ENCODE results near the gene KCNIP2.

KCNIP2 gene

DNA sequence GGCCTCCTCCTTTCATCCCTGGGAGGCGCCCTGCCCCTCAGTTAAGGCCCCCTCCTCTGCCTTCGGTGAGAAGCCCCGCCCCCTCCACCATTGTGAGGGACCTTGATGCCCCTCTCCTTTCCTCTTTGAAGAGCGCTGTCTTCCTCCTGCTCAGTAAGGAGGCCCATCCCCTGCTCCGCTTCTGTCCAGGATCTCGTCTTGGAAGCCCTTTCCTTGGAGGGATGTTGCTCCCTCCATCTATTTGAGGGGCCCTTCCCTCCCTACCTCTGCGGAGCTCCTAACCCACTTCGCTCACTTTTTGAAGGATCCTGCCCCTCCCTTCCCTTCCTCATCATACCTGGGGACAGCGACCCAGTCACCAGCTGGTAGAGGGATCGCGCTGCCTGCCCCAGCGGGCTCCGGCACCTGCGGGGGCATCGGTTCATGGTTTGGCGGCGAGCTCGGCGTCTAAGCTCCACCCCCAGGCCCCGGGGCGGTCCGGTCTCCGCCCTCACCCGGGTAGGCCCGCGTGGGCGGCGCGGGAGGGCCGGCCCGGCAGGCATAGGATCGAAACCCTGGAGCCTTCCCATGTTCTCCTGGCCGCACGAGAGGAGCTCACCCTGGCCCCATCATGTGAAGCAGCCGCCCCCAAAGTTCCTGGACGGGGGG is 4.1 kb downstream of the KCNIP2 start:
- Histone ChIP-seq H3K9me3 (ENCODE audit: control insufficient read depth, insufficient read depth, low read length) (no peaks in the 10 kb centered on the region), H3K36me3 (ENCODE audit: insufficient read depth, low read length) (no peaks in the 10 kb centered on the region), H3K9ac (ENCODE audit: low read depth, low read length) (peak overlapping the region; percentile 51; the same call in 1 of the 2 replicates), H3K4me1 (ENCODE audit: insufficient read depth, low read length) (peaks cover 14% of the 10 kb centered on the region; the same call in 1 of the 2 replicates)

- H3K9ac ChIP-seq (ENCODE audit: low read depth, low read length): peak overlapping the region; percentile 51; the same call in 1 of the 2 replicates
- peaks cover 8% of the 10 kb centered on the region; the same call in 1 of the 2 replicates for H3K4me1 ChIP-seq (ENCODE audit: insufficient read depth, low read length)
- H3K36me3 ChIP-seq (ENCODE audit: insufficient read depth, low read length): no peaks in the 10 kb centered on the region
- H3K9me3 ChIP-seq (ENCODE audit: control insufficient read depth, insufficient read depth, low read length): no peaks in the 10 kb centered on the region
Observed at GRCh38 chr10:101839002-101839401, 4.6 kb downstream of the KCNIP2 start.

- no peaks in the 10 kb centered on the region for H3K9me3 ChIP-seq (ENCODE audit: control insufficient read depth, insufficient read depth, low read length)
- peaks cover 8% of the 10 kb centered on the region; the same call in 1 of the 2 replicates for H3K4me1 ChIP-seq (ENCODE audit: insufficient read depth, low read length)
- H3K9ac ChIP-seq (ENCODE audit: low read depth, low read length): no peak overlapping the region
- H3K36me3 ChIP-seq (ENCODE audit: insufficient read depth, low read length): no peaks in the 10 kb centered on the region
Observed at GRCh38 chr10:101838416-101838970, 5.1 kb downstream of the KCNIP2 start.

GRCh38 chr10:101837748-101838147 is 5.9 kb downstream of the KCNIP2 start:
- Histone ChIP-seq H3K4me1 (ENCODE audit: insufficient read depth, low read length) (peaks cover 8% of the 10 kb centered on the region; the same call in 1 of the 2 replicates), H3K9ac (ENCODE audit: low read depth, low read length) (no peak overlapping the region), H3K9me3 (ENCODE audit: control insufficient read depth, insufficient read depth, low read length) (no peaks in the 10 kb centered on the region), H3K36me3 (ENCODE audit: insufficient read depth, low read length) (no peaks in the 10 kb centered on the region)

DNA sequence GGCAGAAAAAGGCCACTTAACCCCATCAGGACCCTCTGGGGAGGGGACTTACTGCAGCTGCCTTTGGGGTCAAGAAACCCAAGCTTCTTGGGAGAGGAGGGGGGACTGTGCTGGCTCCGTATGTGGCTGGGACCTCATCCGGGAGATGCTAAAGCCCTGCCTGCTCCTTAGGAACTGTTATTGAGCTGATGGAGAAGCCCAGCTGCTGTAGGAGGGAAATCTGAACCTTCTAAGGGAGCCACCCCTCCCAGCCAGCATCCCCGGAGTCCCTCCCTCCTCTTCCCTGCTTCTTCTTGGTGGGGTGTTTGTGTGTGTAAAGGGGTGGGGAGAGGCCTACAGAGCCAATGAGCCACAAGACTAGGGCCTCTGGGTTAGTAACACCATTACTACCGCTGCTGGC is 8.2 kb downstream of the KCNIP2 start:
- H3K9ac ChIP-seq (ENCODE audit: low read depth, low read length): no peak overlapping the region
- peaks cover 14% of the 10 kb centered on the region; the same call in 1 of the 2 replicates for H3K4me1 ChIP-seq (ENCODE audit: insufficient read depth, low read length)
- no peaks in the 10 kb centered on the region for H3K9me3 ChIP-seq (ENCODE audit: control insufficient read depth, insufficient read depth, low read length)
- H3K36me3 ChIP-seq (ENCODE audit: insufficient read depth, low read length): no peaks in the 10 kb centered on the region

GRCh38 chr10:101834341-101834740 is 9.3 kb downstream of the KCNIP2 start:
- no peaks in the 10 kb centered on the region for H3K36me3 ChIP-seq (ENCODE audit: insufficient read depth, low read length)
- no peak overlapping the region for H3K9ac ChIP-seq (ENCODE audit: low read depth, low read length)
- H3K9me3 ChIP-seq (ENCODE audit: control insufficient read depth, insufficient read depth, low read length): no peaks in the 10 kb centered on the region
- H3K4me1 ChIP-seq (ENCODE audit: insufficient read depth, low read length): peaks cover 14% of the 10 kb centered on the region; the same call in 1 of the 2 replicates

GRCh38 chr10:101833466-101833865 is 10.1 kb downstream of the KCNIP2 start:
- no peak overlapping the region for H3K9ac ChIP-seq (ENCODE audit: low read depth, low read length)
- H3K36me3 ChIP-seq (ENCODE audit: insufficient read depth, low read length): no peaks in the 10 kb centered on the region
- peaks cover 11% of the 10 kb centered on the region; the same call in 1 of the 2 replicates for H3K4me1 ChIP-seq (ENCODE audit: insufficient read depth, low read length)
- no peaks in the 10 kb centered on the region for H3K9me3 ChIP-seq (ENCODE audit: control insufficient read depth, insufficient read depth, low read length)

GRCh38 chr10:101832325-101832771 is 11.3 kb downstream of the KCNIP2 start:
- Histone ChIP-seq H3K4me1 (ENCODE audit: insufficient read depth, low read length) (peaks cover 15% of the 10 kb centered on the region; the same call in 1 of the 2 replicates), H3K9me3 (ENCODE audit: control insufficient read depth, insufficient read depth, low read length) (no peaks in the 10 kb centered on the region), H3K36me3 (ENCODE audit: insufficient read depth, low read length) (no peaks in the 10 kb centered on the region), H3K9ac (ENCODE audit: low read depth, low read length) (no peak overlapping the region)

DNA sequence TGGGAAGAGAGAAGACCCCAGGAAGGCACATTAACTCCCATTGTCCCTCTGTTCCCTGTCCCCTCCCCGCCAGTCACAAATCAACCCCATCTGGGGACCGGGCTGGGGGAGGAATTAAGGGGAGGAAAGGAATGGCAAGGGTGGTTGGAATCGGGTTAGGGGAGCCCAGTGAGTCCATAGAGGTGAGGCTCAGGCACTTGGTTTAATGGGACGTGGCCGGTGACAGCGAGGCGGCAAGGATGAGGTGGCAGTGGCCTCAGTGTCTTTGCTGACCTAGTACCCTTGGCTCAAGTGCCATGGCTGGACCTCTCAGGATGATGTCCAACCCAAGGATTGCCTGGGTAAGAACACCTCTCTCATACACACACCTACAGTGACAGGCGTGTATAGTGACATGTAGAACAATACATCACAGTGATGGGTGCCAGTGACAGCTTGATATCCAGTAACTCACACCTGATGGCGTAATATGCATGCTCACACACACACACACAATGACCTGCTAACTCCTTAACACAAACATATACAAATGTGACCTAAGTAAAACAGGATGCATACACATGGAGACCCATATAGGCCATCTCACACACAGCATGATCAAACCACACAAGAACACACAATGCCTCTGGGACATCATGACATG is 12.3 kb downstream of the KCNIP2 start:
- Histone ChIP-seq H3K9me3 (ENCODE audit: control insufficient read depth, insufficient read depth, low read length) (no peaks in the 10 kb centered on the region), H3K36me3 (ENCODE audit: insufficient read depth, low read length) (no peaks in the 10 kb centered on the region), H3K4me1 (ENCODE audit: insufficient read depth, low read length) (peaks cover 15% of the 10 kb centered on the region; the same call in 1 of the 2 replicates), H3K9ac (ENCODE audit: low read depth, low read length) (peak overlapping the region; percentile 62)

GRCh38 chr10:101830322-101831168 is 13.1 kb downstream of the KCNIP2 start:
- H3K4me1 ChIP-seq (ENCODE audit: insufficient read depth, low read length): peaks cover 11% of the 10 kb centered on the region; the same call in 1 of the 2 replicates
- no peaks in the 10 kb centered on the region for H3K36me3 ChIP-seq (ENCODE audit: insufficient read depth, low read length)
- peak overlapping the region; percentile 62 for H3K9ac ChIP-seq (ENCODE audit: low read depth, low read length)
- H3K9me3 ChIP-seq (ENCODE audit: control insufficient read depth, insufficient read depth, low read length): no peaks in the 10 kb centered on the region

GRCh38 chr10:101829561-101830315 is 13.9 kb downstream of the KCNIP2 start:
- Histone ChIP-seq H3K9ac (ENCODE audit: low read depth, low read length) (peak overlapping the region; percentile 62; the same call in 1 of the 2 replicates), H3K9me3 (ENCODE audit: control insufficient read depth, insufficient read depth, low read length) (no peaks in the 10 kb centered on the region), H3K4me1 (ENCODE audit: insufficient read depth, low read length) (peaks cover 9% of the 10 kb centered on the region; the same call in 1 of the 2 replicates)

GRCh38 chr10:101828766-101829551 is 14.6 kb downstream of the KCNIP2 start:
- Histone ChIP-seq H3K9me3 (ENCODE audit: control insufficient read depth, insufficient read depth, low read length) (no peaks in the 10 kb centered on the region), H3K9ac (ENCODE audit: low read depth, low read length) (peak overlapping the region; percentile 46; the same call in 1 of the 2 replicates), H3K36me3 (ENCODE audit: insufficient read depth, low read length) (no peaks in the 10 kb centered on the region), H3K4me1 (ENCODE audit: insufficient read depth, low read length) (peaks cover 9% of the 10 kb centered on the region; the same call in 1 of the 2 replicates)

More at GRCh38 chr10:101829561-101830315, 13.9 kb downstream of the KCNIP2 start:
- no peaks in the 10 kb centered on the region for H3K36me3 ChIP-seq (ENCODE audit: insufficient read depth, low read length)

Data from ES-I3 (cell line).